Thoracic aorta (tissue), 2 donors: ENCODE measurements around the gene MCTP2. TPM values are rescaled to one million over a fixed set of nuclear protein-coding genes. Genes with fewer than 3 reads are reported as not detected.

Experiments
- ATAC-seq: fragments of 150-250 bp; one replicate; pipeline ENCODE4 v1.8.0; 2017; ENCODE audit warnings: low read depth; ENCODE audit not compliant: insufficient number of reproducible peaks, low FRiP score
- DNase-seq: peaks from one replicate; pipeline ENCODE4 v3.0.0-alpha.2; 2020; ENCODE audit warnings: low spot score
- H3K27ac ChIP-seq, 2 donors: fragments of 200-600 bp; sonication (generic); 1 replicate in 1 of 2; 2 replicates in 1 of 2; pipeline ENCODE4 v1.5.1; 2016; ENCODE audit warnings: mild to moderate bottlenecking in 2 of 2, moderate library complexity in 2 of 2
- H3K27me3 ChIP-seq: fragments of 200-600 bp; sonication (generic); replicated peaks from 2 replicates; pipeline ENCODE4 v1.6.0; 2016; ENCODE audit warnings: mild to moderate bottlenecking; ENCODE audit not compliant: insufficient read depth
- H3K36me3 ChIP-seq: fragments of 200-600 bp; sonication (generic); one replicate; pipeline ENCODE4 v1.5.1; 2016
- H3K4me1 ChIP-seq, 2 donors: fragments of 200-600 bp; sonication (generic); 1 replicate in 1 of 2; 2 replicates in 1 of 2; pipeline versions ENCODE4 v1.5.1 to v1.6.0; 2016; ENCODE audit warnings: low read depth in 2 of 2, mild to moderate bottlenecking in 1 of 2; ENCODE audit not compliant: control insufficient read depth in 1 of 2
- H3K4me3 ChIP-seq: fragments of 200-600 bp; sonication (generic); 2 replicates; pipeline ENCODE4 v1.5.1; 2016; ENCODE audit warnings: mild to moderate bottlenecking
- H3K9me3 ChIP-seq: fragments of 200-600 bp; sonication (generic); 2 replicates; pipeline ENCODE4 v1.5.1; 2016
- total RNA-seq, 2 donors: library from RNA; depleted of rRNA; stranded (reverse); fragments of >200 nt; gene quantifications; one replicate each; pipeline versions ENCODE4 v1.1.0 to v1.2.3, GENCODE V29; 2016
- TF ChIP-seq, protein P1 (sequence below): fragments of 200-600 bp; sonication (generic); IDR thresholded peaks from one replicate; pipeline ENCODE4 v1.5.1; 2019; ENCODE audit warnings: antibody characterized with exemption

MCTP2 gene
- total RNA-seq, 2 donors from 2014 or later: 15.7 to 16.6 TPM

DNA sequence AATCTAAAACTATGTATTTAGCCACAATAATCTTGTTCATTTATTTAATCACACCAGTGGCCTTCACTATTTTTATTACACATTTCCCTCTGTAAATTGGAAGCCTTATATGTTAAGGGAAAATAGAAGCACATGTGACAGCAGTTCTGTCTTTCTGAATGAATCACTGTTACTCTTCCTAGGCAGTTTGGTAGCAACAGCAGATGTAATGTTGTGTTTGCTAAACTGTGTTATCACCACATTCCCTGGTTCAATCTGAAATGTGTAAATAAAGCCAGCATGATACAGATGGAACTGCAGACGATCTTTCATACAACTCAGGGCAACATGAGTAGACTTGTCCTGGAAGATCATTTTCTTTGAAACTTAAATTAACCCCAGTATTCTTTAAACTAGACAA is 220.1 kb downstream of the MCTP2 start:
- TF ChIP-seq, protein P1, sequence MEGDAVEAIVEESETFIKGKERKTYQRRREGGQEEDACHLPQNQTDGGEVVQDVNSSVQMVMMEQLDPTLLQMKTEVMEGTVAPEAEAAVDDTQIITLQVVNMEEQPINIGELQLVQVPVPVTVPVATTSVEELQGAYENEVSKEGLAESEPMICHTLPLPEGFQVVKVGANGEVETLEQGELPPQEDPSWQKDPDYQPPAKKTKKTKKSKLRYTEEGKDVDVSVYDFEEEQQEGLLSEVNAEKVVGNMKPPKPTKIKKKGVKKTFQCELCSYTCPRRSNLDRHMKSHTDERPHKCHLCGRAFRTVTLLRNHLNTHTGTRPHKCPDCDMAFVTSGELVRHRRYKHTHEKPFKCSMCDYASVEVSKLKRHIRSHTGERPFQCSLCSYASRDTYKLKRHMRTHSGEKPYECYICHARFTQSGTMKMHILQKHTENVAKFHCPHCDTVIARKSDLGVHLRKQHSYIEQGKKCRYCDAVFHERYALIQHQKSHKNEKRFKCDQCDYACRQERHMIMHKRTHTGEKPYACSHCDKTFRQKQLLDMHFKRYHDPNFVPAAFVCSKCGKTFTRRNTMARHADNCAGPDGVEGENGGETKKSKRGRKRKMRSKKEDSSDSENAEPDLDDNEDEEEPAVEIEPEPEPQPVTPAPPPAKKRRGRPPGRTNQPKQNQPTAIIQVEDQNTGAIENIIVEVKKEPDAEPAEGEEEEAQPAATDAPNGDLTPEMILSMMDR: no peak
- no peak overlapping the region for H3K27ac ChIP-seq

GRCh38 chr15:94453227-94453988 is 222.0 kb downstream of the MCTP2 start:
- TF ChIP-seq, protein P1: no peak
- Histone ChIP-seq H3K4me3 (no peak overlapping the region), H3K36me3 (no peaks in the 10 kb centered on the region), H3K4me1 (no peaks in the 10 kb centered on the region), H3K9me3 (no peaks in the 10 kb centered on the region), H3K27me3 (no peaks in the 10 kb centered on the region), H3K27ac (no peak overlapping the region)
- ATAC-seq (no peak), DNase-seq (no peak)

More for the DNA sequence above, 220.1 kb downstream of the MCTP2 start:
- ATAC-seq: no peak
- Histone ChIP-seq H3K27me3 (no peaks in the 10 kb centered on the region), H3K4me3 (no peak overlapping the region), H3K9me3 (no peaks in the 10 kb centered on the region), H3K36me3 (no peaks in the 10 kb centered on the region), H3K4me1 (no peaks in the 10 kb centered on the region)
- no peak for DNase-seq

- no peak overlapping the region for H3K4me3 ChIP-seq
- no peaks in the 10 kb centered on the region for H3K4me1 ChIP-seq
- H3K36me3 ChIP-seq: no peaks in the 10 kb centered on the region
- H3K9me3 ChIP-seq: no peaks in the 10 kb centered on the region
- ATAC-seq (no peak), DNase-seq (no peak)
- TF ChIP-seq, protein P1: no peak
- H3K27me3 ChIP-seq: no peaks in the 10 kb centered on the region
- H3K27ac ChIP-seq: no peak overlapping the region
Observed at GRCh38 chr15:94455297-94455696, 223.9 kb downstream of the MCTP2 start.

- H3K27me3 ChIP-seq: no peaks in the 10 kb centered on the region
- DNase-seq: no peak
- H3K9me3 ChIP-seq: no peaks in the 10 kb centered on the region
- TF ChIP-seq, protein P1: no peak
- no peak overlapping the region for H3K27ac ChIP-seq
- H3K36me3 ChIP-seq: no peaks in the 10 kb centered on the region
- no peak overlapping the region for H3K4me3 ChIP-seq
- H3K4me1 ChIP-seq: no peaks in the 10 kb centered on the region
- no peak for ATAC-seq
Observed at GRCh38 chr15:94456226-94456625, 224.9 kb downstream of the MCTP2 start.

GRCh38 chr15:94457661-94458060 is 226.3 kb downstream of the MCTP2 start:
- no peaks in the 10 kb centered on the region for H3K9me3 ChIP-seq
- H3K4me3 ChIP-seq: no peak overlapping the region
- H3K27me3 ChIP-seq: no peaks in the 10 kb centered on the region
- no peak overlapping the region for H3K27ac ChIP-seq
- ATAC-seq (no peak), DNase-seq (no peak)
- TF ChIP-seq, protein P1: no peak
- no peaks in the 10 kb centered on the region for H3K36me3 ChIP-seq
- no peaks in the 10 kb centered on the region for H3K4me1 ChIP-seq
